Measurements from ENCODE around the gene PLXND1.

The PLXND1 gene

GRCh38 chr3:129525341-129525968 is 81.0 kb downstream of the PLXND1 start:
- TF ChIP-seq NFIC (IDR thresholded peaks at IDR 0.05) = no peak
- no peak for TF ChIP-seq USF1 (IDR thresholded peaks at IDR 0.05)
- no peak for TF ChIP-seq ZBTB7A (IDR thresholded peaks at IDR 0.05; ENCODE audit: low read depth)
- no peak for TF ChIP-seq CEBPB (IDR thresholded peaks at IDR 0.05)
- no peak for TF ChIP-seq FOXM1 (IDR thresholded peaks at IDR 0.05; ENCODE audit: borderline replicate concordance, low read depth)
- no peak for TF ChIP-seq CREB1 (IDR thresholded peaks at IDR 0.05; ENCODE audit: low read depth)
- TF ChIP-seq TCF12 (IDR thresholded peaks at IDR 0.05; ENCODE audit: low read depth) = no peak
- TF ChIP-seq RAD21 (IDR thresholded peaks at IDR 0.05; ENCODE audit: low read depth) = no peak
- TF ChIP-seq EP300 (IDR thresholded peaks at IDR 0.05; ENCODE audit: borderline replicate concordance) = no peak
- TF ChIP-seq TEAD4 (IDR thresholded peaks at IDR 0.05) = no peak
- no peak for TF ChIP-seq REST (IDR thresholded peaks at IDR 0.05; ENCODE audit: low read depth)
- no peak for TF ChIP-seq MAX (IDR thresholded peaks at IDR 0.05)
- TF ChIP-seq EGR1 (IDR thresholded peaks at IDR 0.05) = no peak
- no peak for TF ChIP-seq TAF1 (IDR thresholded peaks at IDR 0.05; ENCODE audit: low read depth)
- no peak for TF ChIP-seq YY1 (IDR thresholded peaks at IDR 0.05; ENCODE audit: low read depth)

- TF ChIP-seq EGR1 (IDR thresholded peaks at IDR 0.05) (no peak), MAX (IDR thresholded peaks at IDR 0.05) (no peak), TAF1 (IDR thresholded peaks at IDR 0.05; ENCODE audit: low read depth) (no peak), CEBPB (IDR thresholded peaks at IDR 0.05) (no peak), TCF12 (IDR thresholded peaks at IDR 0.05; ENCODE audit: low read depth) (no peak), REST (IDR thresholded peaks at IDR 0.05; ENCODE audit: low read depth) (no peak), CREB1 (IDR thresholded peaks at IDR 0.05; ENCODE audit: low read depth) (no peak), EP300 (IDR thresholded peaks at IDR 0.05; ENCODE audit: borderline replicate concordance) (no peak), USF1 (IDR thresholded peaks at IDR 0.05) (no peak), NFIC (IDR thresholded peaks at IDR 0.05) (no peak), FOXM1 (IDR thresholded peaks at IDR 0.05; ENCODE audit: borderline replicate concordance, low read depth) (no peak), YY1 (IDR thresholded peaks at IDR 0.05; ENCODE audit: low read depth) (no peak), RAD21 (IDR thresholded peaks at IDR 0.05; ENCODE audit: low read depth) (no peak), ZBTB7A (IDR thresholded peaks at IDR 0.05; ENCODE audit: low read depth) (no peak), TEAD4 (IDR thresholded peaks at IDR 0.05) (no peak)
Observed at GRCh38 chr3:129524081-129524480, 82.4 kb downstream of the PLXND1 start.

GRCh38 chr3:129522953-129523352 is 83.5 kb downstream of the PLXND1 start:
- no peak for TF ChIP-seq CEBPB (IDR thresholded peaks at IDR 0.05)
- no peak for TF ChIP-seq CREB1 (IDR thresholded peaks at IDR 0.05; ENCODE audit: low read depth)
- no peak for TF ChIP-seq NFIC (IDR thresholded peaks at IDR 0.05)

GRCh38 chr3:129521611-129522010 is 84.9 kb downstream of the PLXND1 start:
- TF ChIP-seq MAX (IDR thresholded peaks at IDR 0.05) (no peak), EP300 (IDR thresholded peaks at IDR 0.05; ENCODE audit: borderline replicate concordance) (no peak), TEAD4 (IDR thresholded peaks at IDR 0.05) (no peak), FOXM1 (IDR thresholded peaks at IDR 0.05; ENCODE audit: borderline replicate concordance, low read depth) (no peak), TCF12 (IDR thresholded peaks at IDR 0.05; ENCODE audit: low read depth) (no peak), RAD21 (IDR thresholded peaks at IDR 0.05; ENCODE audit: low read depth) (no peak)

GRCh38 chr3:129520960-129521359 is 85.5 kb downstream of the PLXND1 start:
- TF ChIP-seq ZBTB7A (IDR thresholded peaks at IDR 0.05; ENCODE audit: low read depth) = no peak
- no peak for TF ChIP-seq EP300 (IDR thresholded peaks at IDR 0.05; ENCODE audit: borderline replicate concordance)
- no peak for TF ChIP-seq TAF1 (IDR thresholded peaks at IDR 0.05; ENCODE audit: low read depth)
- no peak for TF ChIP-seq CREB1 (IDR thresholded peaks at IDR 0.05; ENCODE audit: low read depth)
- TF ChIP-seq EGR1 (IDR thresholded peaks at IDR 0.05) = no peak
- no peak for TF ChIP-seq FOXM1 (IDR thresholded peaks at IDR 0.05; ENCODE audit: borderline replicate concordance, low read depth)
- TF ChIP-seq RAD21 (IDR thresholded peaks at IDR 0.05; ENCODE audit: low read depth) = no peak
- TF ChIP-seq MAX (IDR thresholded peaks at IDR 0.05) = no peak

Measured in Ishikawa (cell line).